Activated T-cell treated with anti-CD3 and anti-CD28 coated beads for 4 hours (primary cell): Measurements from ENCODE around the gene GALNTL6.
"Not testable (repeated sequence)": the region's sequence is repeated elsewhere in the genome, so short reads cannot be mapped to it uniquely, and the experiment has no call there.

Experiments
- DNase-seq: peaks from one replicate; pipeline ENCODE4 v3.0.0-alpha.2; 2020

GALNTL6 gene

GRCh38 chr4:172412851-172413580 is 599.8 kb downstream of the GALNTL6 start:
- no peak for DNase-seq

DNA sequence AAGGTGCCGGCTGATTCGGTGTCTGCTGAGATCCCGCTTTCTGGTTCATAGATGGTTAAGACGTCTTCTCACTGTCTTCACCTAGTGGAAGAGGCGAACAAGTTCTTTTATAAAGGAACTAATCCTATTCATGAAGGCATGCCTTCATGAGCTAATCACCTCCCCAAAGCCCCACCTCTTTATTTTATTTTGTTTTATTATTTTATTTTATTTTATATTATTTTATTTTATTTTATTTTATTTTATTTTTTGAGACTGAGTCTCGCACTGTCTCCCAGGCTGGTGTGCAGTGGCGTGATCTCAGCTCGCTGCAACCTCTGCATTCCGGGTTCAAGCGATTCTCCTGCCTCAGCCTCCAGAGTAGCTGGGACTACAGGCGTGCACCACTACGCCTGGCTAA is 615.8 kb downstream of the GALNTL6 start:
- DNase-seq: not testable (repeated sequence)

DNA sequence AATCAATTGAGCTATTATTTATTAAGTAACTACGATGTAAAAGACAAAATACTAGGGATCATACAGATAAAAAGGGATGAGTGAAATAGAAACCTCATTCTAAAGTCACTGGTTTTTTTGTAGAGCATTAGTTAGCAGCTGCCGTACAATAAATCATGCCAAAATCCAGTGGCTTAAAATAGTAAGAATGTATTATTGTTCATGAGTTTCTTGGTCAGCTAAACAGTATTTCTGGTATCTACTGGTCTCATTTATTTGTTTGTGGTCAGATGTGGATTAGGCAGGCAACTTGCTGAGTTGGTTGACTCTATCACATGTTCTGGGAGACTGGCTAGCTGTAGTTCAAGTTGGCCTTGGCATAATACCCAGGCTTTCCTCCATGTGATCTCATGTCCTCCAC is 667.3 kb downstream of the GALNTL6 start:
- DNase-seq: no peak

- DNase-seq: no peak
Observed at GRCh38 chr4:172481802-172482508, 668.8 kb downstream of the GALNTL6 start.

DNA sequence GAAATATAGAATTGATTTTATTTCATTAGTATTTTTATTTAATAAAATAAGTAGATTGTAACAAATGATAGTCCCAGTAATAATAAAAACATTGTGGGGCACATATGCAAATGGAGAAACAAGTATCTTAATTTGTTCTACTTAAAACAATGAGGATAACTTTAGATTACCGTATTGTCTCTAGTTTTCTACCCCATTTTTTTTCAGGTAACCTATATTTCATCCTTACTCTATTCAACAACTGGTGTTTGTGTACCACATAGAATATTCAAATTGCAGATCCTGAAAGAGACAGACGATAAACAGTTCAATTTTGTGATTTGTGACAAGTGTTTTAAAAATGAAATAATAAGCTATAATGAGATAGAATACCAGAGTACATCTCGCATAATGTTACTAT is 671.8 kb downstream of the GALNTL6 start:
- DNase-seq: no peak

DNA sequence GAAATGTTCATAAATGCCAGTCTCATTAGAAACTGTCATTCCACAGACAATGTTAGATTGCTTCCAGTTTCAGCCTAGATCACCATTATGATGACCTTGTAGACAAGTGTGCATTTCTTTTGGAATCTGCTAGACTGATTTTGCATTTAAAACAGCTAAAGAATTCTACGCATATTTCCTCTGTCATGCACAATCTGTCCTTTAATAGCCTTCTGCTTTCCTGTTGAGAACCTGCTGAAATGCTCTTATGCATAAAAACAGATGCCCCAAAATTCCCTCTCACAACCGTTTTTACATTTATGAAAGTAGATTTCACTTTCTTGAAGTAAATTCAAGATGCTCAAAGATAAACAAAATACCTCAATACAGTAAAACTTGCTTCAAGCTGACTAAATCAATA is 673.3 kb downstream of the GALNTL6 start:
- no peak for DNase-seq

DNA sequence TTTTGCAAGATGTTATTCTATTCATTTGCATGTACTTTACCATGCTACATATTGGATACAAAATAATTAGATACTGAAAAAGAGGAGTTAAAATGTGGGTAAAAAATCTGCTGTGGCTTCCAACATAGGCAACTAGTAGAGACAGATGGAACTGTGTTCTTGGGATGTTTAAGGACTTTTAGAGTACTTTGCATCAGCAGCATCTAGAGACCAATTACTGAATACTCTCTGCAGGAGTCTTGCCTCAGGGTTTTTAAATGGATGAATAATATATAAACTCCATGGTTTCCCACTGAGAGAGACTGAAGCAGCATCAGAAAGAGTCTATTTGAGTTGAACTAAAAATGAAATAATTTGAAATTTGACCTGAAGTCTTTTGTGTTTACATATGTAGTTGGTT is 676.7 kb downstream of the GALNTL6 start:
- DNase-seq: no peak

DNA sequence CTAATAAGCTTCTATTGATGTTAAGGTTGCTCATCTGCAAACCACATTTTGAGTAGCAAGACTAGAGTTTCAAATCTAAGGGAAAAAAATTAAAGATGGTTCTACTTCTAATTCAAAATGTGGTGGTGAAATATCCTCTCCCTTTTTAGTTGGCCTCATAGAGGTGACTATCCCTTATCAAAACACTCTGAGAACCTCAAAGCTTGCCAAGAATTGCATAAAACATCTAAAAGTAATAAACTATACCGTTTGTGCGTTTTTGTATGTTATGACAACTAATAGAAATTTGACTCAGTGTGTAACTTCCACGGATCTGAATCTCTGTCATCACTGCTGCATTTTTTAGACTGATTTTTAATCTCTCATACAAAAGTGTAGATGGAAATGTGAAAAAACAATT is 682.6 kb downstream of the GALNTL6 start:
- no peak for DNase-seq

GRCh38 chr4:172497321-172497720 is 684.1 kb downstream of the GALNTL6 start:
- no peak for DNase-seq

DNA sequence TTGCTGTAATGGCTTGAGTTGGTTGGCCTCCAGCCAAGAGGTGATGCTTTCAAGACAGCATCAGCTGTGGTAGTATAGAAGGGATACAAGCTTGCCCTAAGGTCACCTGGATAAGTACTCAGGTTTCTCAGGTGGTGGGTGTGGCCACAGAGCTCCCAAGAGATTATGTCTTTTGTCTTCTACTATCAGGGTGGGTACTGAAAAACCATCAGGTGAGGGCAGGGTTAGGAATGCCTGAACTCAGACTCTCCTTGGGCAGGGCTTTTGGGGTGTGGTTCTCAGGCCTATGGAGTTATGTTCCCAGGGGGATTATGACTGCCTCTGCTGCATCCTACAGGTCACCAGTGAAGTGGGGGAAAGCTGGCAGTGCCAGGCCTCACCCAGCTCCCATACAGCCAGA is 700.8 kb downstream of the GALNTL6 start:
- no peak for DNase-seq

DNA sequence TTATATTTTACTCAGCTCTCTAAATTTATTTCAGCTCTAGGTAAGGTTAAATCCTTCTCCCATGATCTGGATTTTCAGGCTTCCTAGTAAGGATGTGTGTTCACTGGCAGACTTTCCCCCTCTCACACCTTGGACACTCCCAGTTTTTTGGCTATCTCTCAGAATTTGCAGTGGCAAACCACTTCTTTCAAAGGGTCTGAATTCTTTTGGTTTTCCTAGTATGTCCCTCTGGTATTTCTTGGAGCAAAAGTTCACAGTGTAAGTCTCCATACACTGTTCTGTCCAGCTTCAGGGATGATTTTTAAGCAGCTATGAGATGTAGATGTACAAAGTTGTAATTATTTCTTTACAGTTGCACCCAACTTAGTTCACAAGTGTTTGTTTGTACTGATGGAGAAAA is 701.6 kb downstream of the GALNTL6 start:
- no peak for DNase-seq

GRCh38 chr4:172515266-172515879 is 702.2 kb downstream of the GALNTL6 start:
- DNase-seq: no peak

DNA sequence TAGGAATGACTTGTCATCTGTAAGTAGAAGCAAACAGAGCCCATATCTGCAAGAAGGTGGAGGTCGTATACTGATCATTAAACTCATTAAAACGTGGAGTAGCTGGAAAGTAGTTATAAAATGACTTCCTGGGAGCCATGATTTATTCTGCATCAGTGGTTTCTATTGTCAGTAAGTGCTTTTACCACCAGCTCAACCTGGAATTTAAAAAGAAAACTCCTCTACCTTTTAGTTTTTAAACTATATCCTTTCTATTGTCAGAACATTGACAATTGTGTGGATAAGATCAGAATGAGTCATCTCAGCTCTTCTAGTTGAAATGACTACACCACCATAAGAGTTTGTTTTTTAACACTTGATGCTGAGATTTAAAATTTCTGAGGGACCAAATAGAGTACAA is 704.2 kb downstream of the GALNTL6 start:
- DNase-seq: no peak

DNA sequence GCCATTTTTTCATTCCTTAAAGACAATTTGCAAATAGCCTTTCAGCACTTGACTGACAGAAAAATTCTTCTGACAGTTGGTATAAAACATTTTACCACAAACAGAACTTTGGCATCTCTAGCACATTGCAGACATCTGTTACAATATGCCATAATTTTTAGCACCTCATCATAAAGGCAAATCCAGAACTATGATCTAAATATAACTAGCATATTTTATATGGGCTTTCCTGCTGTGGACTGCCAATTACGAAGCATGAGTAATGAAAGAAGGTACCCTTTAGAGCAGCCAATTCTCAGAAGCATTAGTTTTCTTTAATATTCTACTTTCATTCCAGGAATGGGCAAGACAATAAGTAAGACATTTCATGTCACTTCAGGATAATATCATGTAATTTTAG is 708.0 kb downstream of the GALNTL6 start:
- DNase-seq: no peak

GRCh38 chr4:172521680-172522079 is 708.5 kb downstream of the GALNTL6 start:
- no peak for DNase-seq

- no peak for DNase-seq
Observed at GRCh38 chr4:172543249-172543648, 730.0 kb downstream of the GALNTL6 start.

GRCh38 chr4:172546782-172547181 is 733.6 kb downstream of the GALNTL6 start:
- DNase-seq: no peak

GRCh38 chr4:172547724-172548123 is 734.5 kb downstream of the GALNTL6 start:
- DNase-seq: no peak

DNA sequence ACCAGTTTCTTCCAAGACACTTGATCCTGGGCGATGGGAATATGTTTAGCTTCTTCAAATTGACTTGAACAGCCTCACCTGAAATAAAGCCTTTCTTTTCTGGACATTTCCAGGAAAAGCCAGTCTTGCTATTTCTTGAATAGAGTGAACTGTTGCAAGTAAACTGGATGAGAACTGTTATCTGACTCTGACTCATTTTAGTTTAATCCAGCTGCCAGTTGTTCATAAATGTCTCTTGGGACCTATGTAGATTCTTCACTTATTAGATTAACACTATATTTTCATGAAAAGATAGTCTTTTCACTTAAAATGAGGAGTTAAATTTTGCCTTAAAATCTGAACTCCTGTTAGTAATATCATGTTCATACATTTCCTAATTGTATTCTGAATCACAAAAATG is 740.0 kb downstream of the GALNTL6 start:
- no peak for DNase-seq

DNA sequence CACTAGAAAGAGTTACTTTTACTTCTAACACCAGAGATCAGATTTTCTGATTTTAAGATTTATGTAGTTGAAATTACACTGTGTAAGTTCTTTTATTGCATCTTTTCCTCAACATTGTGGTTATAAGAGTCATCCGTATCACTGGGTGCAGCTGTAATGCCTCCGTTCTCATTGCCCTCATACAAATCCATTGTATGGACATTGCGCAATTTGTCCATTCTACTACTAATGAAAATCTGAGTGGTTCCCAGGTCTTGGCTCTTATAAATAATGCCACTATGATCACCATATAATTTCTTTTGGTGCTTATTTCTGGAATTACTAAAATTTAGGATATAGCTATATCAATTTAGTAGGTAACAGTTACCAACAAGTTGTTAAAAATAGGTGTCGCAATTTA is 741.4 kb downstream of the GALNTL6 start:
- no peak for DNase-seq

DNA sequence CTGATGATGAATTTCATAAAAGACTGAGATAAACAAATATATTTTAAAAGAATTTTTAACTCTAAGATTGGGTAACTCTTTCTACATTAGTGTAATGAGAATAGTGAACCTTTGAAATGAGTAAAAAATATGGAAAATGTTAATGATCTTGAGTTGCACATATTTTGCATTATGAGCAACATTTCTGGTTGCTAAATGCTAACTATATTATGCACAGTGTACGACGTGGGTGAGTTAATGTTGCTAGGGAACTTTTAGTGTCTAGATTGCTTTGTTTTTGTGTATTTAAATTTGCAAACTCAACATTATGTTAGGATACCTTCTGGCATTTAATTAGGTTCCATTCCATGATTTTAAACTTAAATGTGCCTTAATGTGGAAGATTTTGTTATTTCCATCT is 742.5 kb downstream of the GALNTL6 start:
- DNase-seq: no peak

DNA sequence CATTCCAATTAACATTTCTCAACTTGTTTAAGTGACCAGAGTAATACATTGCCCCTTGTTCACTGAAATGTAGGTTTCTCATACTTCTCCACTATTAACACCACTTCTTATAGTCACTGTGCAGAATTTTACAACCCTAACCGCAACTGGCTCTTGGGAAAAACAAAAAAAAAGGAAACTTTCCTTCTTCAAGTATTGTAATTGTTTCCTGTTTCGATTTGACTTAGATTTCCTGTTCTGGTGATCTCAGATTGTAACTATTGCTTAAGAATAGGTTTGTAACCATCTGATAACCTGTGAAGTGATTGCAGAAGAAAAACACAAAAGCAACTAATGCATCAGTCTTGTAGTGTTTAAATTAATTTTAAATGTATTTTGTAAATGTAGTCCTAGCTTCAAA is 760.7 kb downstream of the GALNTL6 start:
- no peak for DNase-seq

DNA sequence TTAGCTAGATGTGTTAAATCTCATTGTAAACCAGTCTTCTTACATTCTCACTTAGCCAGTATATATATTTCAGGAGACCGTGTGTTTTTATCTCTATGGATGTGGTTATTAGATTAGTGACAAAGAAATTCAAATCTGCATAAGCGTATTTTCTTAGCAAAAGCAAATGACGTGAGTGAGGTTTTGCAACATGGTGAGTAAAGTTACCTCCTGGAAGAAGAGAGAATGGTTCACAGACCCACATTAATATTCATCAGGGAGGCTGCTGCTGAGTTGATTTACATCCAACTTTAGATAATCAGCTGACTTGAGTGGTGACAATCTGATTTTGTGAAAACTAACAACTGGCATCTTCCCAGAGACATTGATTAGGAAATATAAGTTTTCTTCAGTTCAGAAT is 765.5 kb downstream of the GALNTL6 start:
- no peak for DNase-seq

GRCh38 chr4:172584816-172585215 is 771.6 kb downstream of the GALNTL6 start:
- DNase-seq: no peak
